A549 (cell line): Measurements from ENCODE around the gene AXDND1. TPM values are rescaled to one million over a fixed set of nuclear protein-coding genes. Genes with fewer than 3 reads are reported as not detected.
"Not testable (repeated sequence)": the region's sequence is repeated elsewhere in the genome, so short reads cannot be mapped to it uniquely, and the experiment has no call there.

Experiments used
- ATAC-seq, 2 experiments: fragments of 200-7000 bp in 1 of 2; fragments of >200 bp in 1 of 2; cut with Nextera tagmentation in 1 of 2; cut with Tn5 transposase in 1 of 2; 3 replicates each; pipeline versions ENCODE4 v1.8.0 to v1.9.1; 2018 to 2020; ENCODE audit warnings: mild to moderate bottlenecking in 1 of 2, moderate library complexity in 1 of 2
- CTCF ChIA-PET: fragments of 300-600 bp; sonication (Branson Sonifier 250); formaldehyde crosslinking; extraction: SDS; loops from one replicate; lab custom pipeline; 2021; ENCODE audit warnings: antibody characterized with exemption, inconsistent platforms; lab: Yijun Ruan, JAX
- POLR2A ChIA-PET: fragments of 350-600 bp; formaldehyde crosslinking; extraction: SDS; loops from one replicate; lab custom pipeline; 2021; ENCODE audit warnings: antibody characterized with exemption, inconsistent platforms; lab: Yijun Ruan, JAX
- DNase-seq, 2 experiments: peaks; one replicate each; pipeline versions ENCODE4 v3.0.0 to v3.0.0-alpha.2; 2011 to 2016; ENCODE audit warnings: low read depth in 1 of 2, low spot score in 1 of 2
- FAIRE-seq: peaks from 2 replicates; lab custom pipeline; 2011; peaks lifted over from hg19 to GRCh38; lab: Jason Lieb, UNC
- H3K27ac ChIP-seq, 2 experiments: fragments of >200 bp; sonication (Bioruptor Twin); formaldehyde crosslinking; 3 replicates each; pipeline ENCODE4 v1.5.1; 2016 to 2017
- H3K4me1 ChIP-seq: fragments of >200 bp; sonication (Bioruptor Twin); formaldehyde crosslinking; 3 replicates; pipeline ENCODE4 v1.6.1; 2016
- H3K4me2 ChIP-seq: fragments of >200 bp; sonication (Bioruptor Twin); formaldehyde crosslinking; 3 replicates; pipeline ENCODE4 v1.6.1; 2016
- H3K4me3 ChIP-seq: fragments of >200 bp; sonication (Bioruptor Twin); formaldehyde crosslinking; 3 replicates; pipeline ENCODE4 v1.5.1; 2016
- H3K9me3 ChIP-seq: fragments of >200 bp; sonication (Bioruptor Twin); formaldehyde crosslinking; 3 replicates; pipeline ENCODE4 v1.6.1; 2016
- BCL3 ChIP-seq: fragments of >200 bp; sonication (Bioruptor Twin); formaldehyde crosslinking; IDR thresholded peaks from 3 replicates; pipeline ENCODE4 v1.6.1; 2016
- CHD2 ChIP-seq: fragments of 150-350 bp; IDR thresholded peaks from 2 replicates; pipeline ENCODE4 v1.6.1; 2014; ENCODE audit warnings: low read length; ENCODE audit not compliant: partially characterized antibody
- EHF ChIP-seq: fragments of 250-450 bp; sonication (Bioruptor Pico); IDR thresholded peaks from 2 replicates; pipeline ENCODE4 v1.5.0; 2020; ENCODE audit warnings: mild to moderate bottlenecking
- EP300 ChIP-seq, 2 experiments: fragments of >200 bp; sonication (Bioruptor Twin); formaldehyde crosslinking; IDR thresholded peaks; 2 replicates in 1 of 2; 3 replicates in 1 of 2; pipeline ENCODE4 v1.6.1; 2016 to 2017
- FOSL2 ChIP-seq, 2 experiments: fragments of 450-650 bp in 1 of 2; fragments of >200 bp in 1 of 2; sonication (Bioruptor Twin) in 1 of 2; formaldehyde crosslinking; IDR thresholded peaks; 2 replicates each; pipeline versions ENCODE4 v1.5.0 to v1.6.1; 2016 to 2020; ENCODE audit warnings: mild to moderate bottlenecking in 1 of 2, moderate library complexity in 1 of 2
- HOXB5 ChIP-seq: fragments of 250-450 bp; sonication (Bioruptor Pico); IDR thresholded peaks from 2 replicates; pipeline ENCODE4 v1.5.0; 2020; ENCODE audit warnings: mild to moderate bottlenecking, moderate library complexity
- KDM1A ChIP-seq: fragments of 200-600 bp; sonication (generic); IDR thresholded peaks from 2 replicates; pipeline ENCODE4 v1.6.1; 2016; ENCODE audit warnings: low read depth, mild to moderate bottlenecking
- PHF8 ChIP-seq: fragments of 200-600 bp; sonication (generic); IDR thresholded peaks from 2 replicates; pipeline ENCODE4 v1.6.1; 2016; ENCODE audit warnings: low read depth, mild to moderate bottlenecking, antibody characterized with exemption, moderate library complexity, borderline replicate concordance
- POLR2AphosphoS2 ChIP-seq: conservative IDR thresholded peaks from 2 replicates; pipeline ENCODE4 v1.6.1; 2012; ENCODE audit warnings: low read length, improper control_type of control experiment, inconsistent platforms
- SMC3 ChIP-seq: fragments of >200 bp; sonication (Bioruptor Twin); formaldehyde crosslinking; IDR thresholded peaks from 3 replicates; pipeline ENCODE4 v1.6.1; 2018; ENCODE audit warnings: inconsistent platforms
- ZNF302 ChIP-seq: fragments of 250-450 bp; sonication (Bioruptor Pico); IDR thresholded peaks from 2 replicates; pipeline ENCODE4 v1.9.0; 2021; ENCODE audit warnings: inconsistent platforms, mild to moderate bottlenecking, moderate library complexity
- WGBS: methylation state at CpG from one replicate; pipeline ENCODE4 v1.1.6; 2017; ENCODE audit errors: missing lambda C conversion rate; 5-methylcytosine and 5-hydroxymethylcytosine counted together
- polyA plus RNA-seq, 4 experiments: library from polyadenylated mRNA; depleted of rRNA in 3 of 4; stranded (reverse); fragments of >200 nt; fragmentation: RNase III in 1 of 4; extraction: RNeasy Plus Mini Kit Qiagen cat#74134 plus additional on column Dnase treatment in 1 of 4; gene quantifications; 2 replicates in 3 of 4; 3 replicates in 1 of 4; pipeline ENCODE4 v1.2.3, GENCODE V29; 2011 to 2017
- TF ChIP-seq, protein P1 (sequence below): fragments of 450-650 bp; IDR thresholded peaks from 2 replicates; pipeline ENCODE4 v1.6.1; 2014; ENCODE audit warnings: antibody characterized with exemption

Gene AXDND1
- polyA plus RNA-seq, 2 of the 4 experiments (the other 2 are of a cell fraction) = 0.30 to 0.71 TPM

DNA sequence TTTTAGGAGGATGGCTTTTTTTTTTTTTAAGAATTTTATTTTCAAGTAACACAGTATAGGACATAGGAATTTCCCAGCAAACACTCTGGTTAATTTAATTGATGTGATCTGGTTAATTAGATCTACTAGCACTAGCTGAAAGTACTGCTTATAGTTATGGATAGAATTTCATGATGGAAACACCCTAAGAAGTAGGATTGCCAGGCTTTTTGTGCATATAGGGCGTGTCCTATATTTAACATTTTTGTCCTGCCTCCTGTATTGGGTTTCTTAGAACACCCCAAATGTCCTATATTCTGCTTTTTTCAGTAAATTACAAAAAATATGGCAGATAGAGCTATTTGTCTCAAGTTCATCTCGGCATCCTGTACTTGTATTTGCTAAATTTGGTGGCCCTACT lies 13.5 kb upstream of the AXDND1 start:
- no peaks in the 10 kb centered on the region for H3K9me3 ChIP-seq
- FAIRE-seq (no peak), ATAC-seq (no peak), DNase-seq (no peak)
- TF ChIP-seq HOXB5 (CRISPR knock-in tag) (no peak), FOSL2 (IDR thresholded peaks at IDR 0.05) (no peak), FOSL2 (CRISPR knock-in tag; IDR thresholded peaks at IDR 0.05) (no peak), EP300 (IDR thresholded peaks at IDR 0.05) (no peak)
- H3K27ac ChIP-seq = no peak overlapping the region
- 90% methylated on average over 2 of the region's 2 CpGs for WGBS
- H3K4me2 ChIP-seq = no peak overlapping the region
- ChIA-PET CTCF (interaction anchor here (0.6 to 1.2 kb wide), 4 partner anchors 16 to 349 kb away, joined by 3 to 4 read pairs (median 4); no protein-coding TSS in a partner anchor), POLR2A (interaction anchor here (0.7 kb wide), 1 partner anchor 193 kb away, joined by 3 read pairs; no protein-coding TSS in a partner anchor)
- no peak overlapping the region for H3K4me3 ChIP-seq
- peaks cover 7% of the 10 kb centered on the region; the same call in 2 of the 3 replicates for H3K4me1 ChIP-seq

GRCh38 chr1:179353546-179353945 lies 12.2 kb upstream of the AXDND1 start:
- no peak for TF ChIP-seq FOSL2 (IDR thresholded peaks at IDR 0.05)
- no peak for TF ChIP-seq FOSL2 (CRISPR knock-in tag; IDR thresholded peaks at IDR 0.05)
- TF ChIP-seq, protein P1, sequence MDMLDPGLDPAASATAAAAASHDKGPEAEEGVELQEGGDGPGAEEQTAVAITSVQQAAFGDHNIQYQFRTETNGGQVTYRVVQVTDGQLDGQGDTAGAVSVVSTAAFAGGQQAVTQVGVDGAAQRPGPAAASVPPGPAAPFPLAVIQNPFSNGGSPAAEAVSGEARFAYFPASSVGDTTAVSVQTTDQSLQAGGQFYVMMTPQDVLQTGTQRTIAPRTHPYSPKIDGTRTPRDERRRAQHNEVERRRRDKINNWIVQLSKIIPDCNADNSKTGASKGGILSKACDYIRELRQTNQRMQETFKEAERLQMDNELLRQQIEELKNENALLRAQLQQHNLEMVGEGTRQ = no peak
- TF ChIP-seq POLR2AphosphoS2 = no peak
- TF ChIP-seq ZNF302 = no peak
- no peak for TF ChIP-seq KDM1A
- TF ChIP-seq SMC3 = no peak
- no peak for TF ChIP-seq BCL3
- Histone ChIP-seq H3K4me3 (no peak overlapping the region), H3K27ac (no peak overlapping the region), H3K4me1 (peaks cover 7% of the 10 kb centered on the region; the same call in 2 of the 3 replicates), H3K4me2 (no peak overlapping the region), H3K9me3 (no peaks in the 10 kb centered on the region)
- CTCF ChIA-PET = interaction anchor here (1.0 to 1.4 kb wide), 2 partner anchors 20 to 61 kb away, joined by 4 to 6 read pairs; no protein-coding TSS in a partner anchor
- no peak for FAIRE-seq
- WGBS = 87% methylated on average over 5 of the region's 5 CpGs
- POLR2A ChIA-PET = no interaction called here
- DNase-seq = no peak
- 0 out of 6 replicates have a peak, but pooled peaks of 1 of the 2 experiments have one; percentile 30 for ATAC-seq

DNA sequence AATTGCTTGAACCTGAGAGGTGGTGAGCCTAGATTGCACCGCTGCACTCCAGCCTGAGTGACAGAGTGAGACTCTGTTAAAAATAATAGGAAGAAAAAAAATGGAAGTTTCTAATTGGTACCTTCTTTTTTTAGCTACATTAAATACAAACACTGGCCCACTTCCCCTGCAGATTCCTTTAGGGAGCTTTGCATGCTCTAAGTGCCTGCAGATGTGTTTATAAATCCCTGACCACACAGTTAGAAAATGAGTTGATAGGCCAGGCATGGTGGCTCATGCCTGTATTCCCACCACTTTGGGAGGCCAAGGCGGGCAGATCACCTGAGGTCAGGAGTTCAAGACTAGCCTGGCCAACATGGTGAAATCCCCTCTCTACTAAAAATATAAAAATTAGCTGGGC lies 4.1 kb upstream of the AXDND1 start:
- POLR2A ChIA-PET, FAIRE-seq, H3K4me1 ChIP-seq, H3K4me3 ChIP-seq, DNase-seq, H3K4me2 ChIP-seq, H3K27ac ChIP-seq, ATAC-seq, H3K9me3 ChIP-seq: not testable (repeated sequence)
- WGBS = 100% methylated on average over 2 of the region's 2 CpGs
- CTCF ChIA-PET = interaction anchor here (1.4 kb wide), 1 partner anchor 283 kb away, joined by 4 read pairs; no protein-coding TSS in a partner anchor

GRCh38 chr1:179366093-179366800 lies 476 bp downstream of the AXDND1 start:
- Histone ChIP-seq H3K27ac (peak overlapping the region; percentile 87 to 94), H3K4me3 (peak overlapping the region; percentile 72), H3K9me3 (no peaks in the 10 kb centered on the region), H3K4me1 (0 out of 3 replicates have a peak, but pooled peaks cover 4% of the 10 kb centered on the region), H3K4me2 (peak overlapping the region; percentile 81)
- peak; percentile 74 to 75 for ATAC-seq
- DNase-seq = peak; percentile 7 to 9
- ChIA-PET POLR2A (interaction anchor here (1.1 to 1.7 kb wide), 2 partner anchors 72 to 284 kb away, joined by 3 to 12 read pairs; partner anchors contain the start of genes SOAT1 and TOR3A), CTCF (interaction anchor here (0.7 to 1.6 kb wide), 5 partner anchors 71 to 245 kb away, joined by 3 to 8 read pairs (median 4); partner anchors contain the start of gene SOAT1)
- TF ChIP-seq PHF8 (peak; percentile 4; the same call in 1 of the 2 replicates), CHD2 (no peak), EHF (CRISPR knock-in tag) (no peak)
- FAIRE-seq = no peak
- WGBS = 24% methylated on average over 19 of the region's 28 CpGs
